ENCODE results near the gene DNAH3.

Gene DNAH3

DNA sequence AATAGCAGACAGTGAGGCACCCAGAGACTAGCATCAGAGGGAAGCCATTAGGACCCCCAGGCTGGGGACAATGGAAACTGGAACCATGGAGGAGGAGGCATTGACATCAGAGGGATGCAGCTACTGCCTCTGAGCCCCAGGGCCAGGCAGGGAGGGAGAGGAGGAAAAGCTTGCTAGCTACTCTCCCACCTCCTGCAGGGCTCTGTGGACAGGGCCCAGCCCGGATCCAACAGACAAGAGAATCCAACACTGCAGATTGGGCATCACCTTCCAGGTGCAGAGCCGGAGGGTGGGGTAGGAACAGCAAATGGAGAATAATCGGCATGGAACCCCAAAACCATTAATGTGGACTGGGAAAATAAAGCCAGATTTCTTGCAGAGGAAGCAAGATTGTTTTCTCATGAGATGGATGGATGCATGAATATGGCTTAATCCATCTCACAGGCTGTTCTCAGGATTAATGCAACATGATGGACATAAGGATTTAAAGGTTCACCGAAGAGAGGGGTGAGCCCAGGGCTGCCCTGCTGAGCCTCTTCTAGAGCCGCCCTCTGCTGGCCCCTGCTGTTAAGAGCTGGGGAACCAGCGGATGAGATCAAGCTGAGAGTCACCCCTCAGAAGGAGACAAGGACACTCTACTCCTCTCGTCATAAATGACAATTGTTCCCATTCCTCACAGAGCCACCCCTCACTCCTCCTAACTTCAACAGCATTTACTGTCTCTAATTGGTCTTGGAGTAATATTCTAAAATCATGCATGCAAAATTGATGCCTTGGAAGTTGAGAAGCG is 48.8 kb downstream of the DNAH3 start:
- TF ChIP-seq GATA2 (IDR thresholded peaks at IDR 0.05; ENCODE audit: low read depth, low read length) (no peak), GATA3 (IDR thresholded peaks at IDR 0.05; ENCODE audit: low read depth, low read length) (no peak)

DNA sequence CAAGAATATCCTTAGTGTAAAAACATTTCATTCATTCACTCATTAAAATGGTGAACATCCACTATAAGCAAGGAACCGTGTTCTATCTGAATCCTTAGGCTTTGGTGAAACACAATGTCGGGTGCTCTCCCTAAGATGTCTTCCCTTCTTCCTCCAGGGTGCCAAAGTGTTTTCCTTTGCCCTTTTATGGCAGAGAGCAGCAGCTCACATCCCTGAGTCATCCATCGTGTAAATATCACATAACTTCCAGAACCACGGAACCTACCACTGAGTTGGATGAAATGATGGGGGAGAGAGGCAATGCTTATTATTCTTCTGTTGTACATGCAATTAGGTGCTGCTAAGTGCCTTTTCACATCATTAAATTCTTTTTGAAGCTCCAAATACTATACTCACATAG is 50.2 kb downstream of the DNAH3 start:
- TF ChIP-seq GATA3 (IDR thresholded peaks at IDR 0.05; ENCODE audit: low read depth, low read length) (no peak), GATA2 (IDR thresholded peaks at IDR 0.05; ENCODE audit: low read depth, low read length) (no peak)

DNA sequence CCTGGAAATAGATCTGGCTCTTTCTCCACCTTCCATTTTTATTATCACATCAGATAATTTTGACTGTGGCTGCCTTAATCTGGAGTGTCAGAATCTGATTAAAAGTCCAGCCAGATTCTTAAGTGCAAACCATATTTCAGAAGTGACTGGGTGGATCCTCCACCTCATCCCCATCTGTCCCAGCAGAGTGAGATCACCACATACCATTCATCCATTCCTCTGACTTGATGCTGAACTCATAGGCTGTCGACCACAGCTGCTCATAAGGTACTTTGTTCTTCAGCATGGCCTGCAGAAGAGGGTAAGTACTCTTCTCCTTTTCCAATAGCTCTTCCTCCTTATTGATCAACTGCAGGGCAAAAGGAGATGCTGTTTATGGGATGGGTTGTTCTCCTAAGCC is 53.5 kb downstream of the DNAH3 start:
- no peak for TF ChIP-seq GATA2 (IDR thresholded peaks at IDR 0.05; ENCODE audit: low read depth, low read length)
- no peak for TF ChIP-seq GATA3 (IDR thresholded peaks at IDR 0.05; ENCODE audit: low read depth, low read length)

DNA sequence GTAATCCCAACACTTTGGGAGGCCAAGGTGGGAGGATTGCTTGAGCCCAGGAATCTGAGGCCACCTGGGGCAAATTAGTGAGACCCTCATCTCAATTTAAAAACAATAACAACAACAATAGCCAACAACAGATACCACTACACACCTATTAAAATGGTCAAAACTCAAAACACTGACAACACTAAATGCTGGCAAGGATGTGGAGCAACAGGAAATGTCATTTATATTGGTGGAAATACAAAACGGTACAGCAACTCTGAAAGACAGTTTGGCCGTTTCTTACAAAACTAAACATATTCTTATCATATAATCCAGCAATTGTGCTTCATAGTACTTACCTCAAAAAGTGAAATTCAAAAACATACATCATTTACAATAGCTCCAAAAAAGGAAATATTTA is 57.7 kb downstream of the DNAH3 start:
- TF ChIP-seq GATA2 (IDR thresholded peaks at IDR 0.05; ENCODE audit: low read depth, low read length) (no peak), GATA3 (IDR thresholded peaks at IDR 0.05; ENCODE audit: low read depth, low read length) (no peak)

DNA sequence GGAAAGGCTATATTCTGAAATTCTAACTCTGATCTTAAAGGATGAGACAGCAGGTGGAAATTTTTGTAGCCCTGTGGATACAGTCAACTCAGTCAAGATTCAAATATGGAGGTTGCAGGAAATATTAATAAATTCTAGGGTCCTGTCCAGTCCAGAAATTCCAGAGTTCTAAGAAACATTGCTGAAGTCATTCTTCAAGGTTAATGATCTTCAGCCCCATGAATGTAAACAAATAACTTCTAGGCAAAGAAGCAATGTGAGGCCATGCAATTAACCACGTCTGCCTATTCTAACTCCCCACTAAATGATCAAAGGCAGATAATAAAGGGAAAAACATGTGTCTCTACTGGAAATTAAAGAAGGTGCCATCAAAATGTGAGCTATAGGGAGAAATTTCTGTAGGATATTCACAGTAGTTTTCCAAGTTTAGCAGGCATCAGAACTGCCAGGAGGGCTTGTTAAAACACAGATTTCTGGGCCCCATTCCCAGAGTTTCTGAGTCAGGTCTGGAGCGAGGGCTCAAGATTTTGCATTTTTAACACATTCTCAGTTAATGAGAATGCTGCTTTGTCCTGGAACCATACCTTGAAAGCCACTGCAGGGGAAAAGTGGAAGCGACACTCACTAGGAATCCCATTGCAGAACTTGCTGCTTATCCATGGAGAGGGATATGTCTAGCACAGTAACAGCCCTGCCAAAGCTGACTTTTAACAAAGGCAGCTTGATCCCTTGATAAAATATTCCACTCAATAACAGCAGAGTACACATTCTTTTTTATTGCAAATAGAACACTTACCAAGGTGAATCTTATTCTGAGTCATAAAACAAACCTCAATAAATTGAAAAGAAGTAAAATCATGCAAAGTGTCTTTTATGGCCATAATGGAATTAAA is 61.8 kb downstream of the DNAH3 start:
- TF ChIP-seq GATA3 (IDR thresholded peaks at IDR 0.05; ENCODE audit: low read depth, low read length) (no peak), GATA2 (IDR thresholded peaks at IDR 0.05; ENCODE audit: low read depth, low read length) (no peak)

DNA sequence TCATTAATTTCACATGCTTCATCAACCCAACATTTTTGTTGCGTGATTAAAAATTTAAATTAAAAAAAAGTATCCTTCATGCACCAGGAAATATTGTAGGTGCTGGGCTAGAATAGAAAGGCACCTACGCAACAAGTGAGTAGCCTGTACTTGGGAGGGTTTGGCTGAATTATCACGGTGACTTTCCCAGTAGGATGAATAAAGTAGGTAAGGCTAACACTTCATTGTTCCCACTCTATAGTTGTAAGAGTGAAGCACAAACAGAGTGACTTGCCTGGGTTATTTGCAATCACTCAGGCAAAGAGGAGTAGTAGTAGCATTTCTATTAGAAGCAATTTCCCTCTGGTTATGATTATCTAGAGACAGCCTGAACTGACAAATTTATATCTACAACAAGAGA is 62.5 kb downstream of the DNAH3 start:
- TF ChIP-seq GATA3 (IDR thresholded peaks at IDR 0.05; ENCODE audit: low read depth, low read length), result no peak
- TF ChIP-seq GATA2 (IDR thresholded peaks at IDR 0.05; ENCODE audit: low read depth, low read length), result no peak

DNA sequence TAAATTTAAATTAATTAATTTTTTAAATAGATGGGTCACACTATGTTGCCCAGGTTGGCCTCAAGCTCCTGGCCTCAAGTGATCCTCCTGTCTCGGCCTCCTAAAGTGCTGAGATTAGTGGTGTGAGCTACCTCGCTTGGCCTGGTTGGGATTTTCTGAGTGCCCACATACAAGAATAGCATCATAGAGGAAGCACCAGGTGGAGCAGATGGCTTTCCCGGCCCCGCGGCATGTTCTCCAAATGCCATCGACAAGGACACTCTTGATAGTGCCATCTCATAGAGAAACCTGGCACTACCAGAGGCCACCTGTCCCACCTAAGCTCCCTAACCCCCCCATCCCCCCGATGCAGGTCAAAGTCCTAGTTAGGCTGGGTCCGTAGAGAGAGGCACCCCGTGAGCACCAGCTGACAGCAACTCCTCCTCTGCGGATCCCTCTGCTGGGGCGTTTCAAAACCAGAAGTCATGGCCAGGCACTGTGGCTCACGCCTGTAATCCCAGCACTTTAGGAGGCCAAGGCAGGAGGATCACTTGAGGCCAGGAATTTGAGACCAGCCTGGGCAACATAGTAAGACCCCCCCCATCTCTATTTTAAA is 65.9 kb downstream of the DNAH3 start:
- TF ChIP-seq GATA2 (IDR thresholded peaks at IDR 0.05; ENCODE audit: low read depth, low read length) (no peak), GATA3 (IDR thresholded peaks at IDR 0.05; ENCODE audit: low read depth, low read length) (no peak)

DNA sequence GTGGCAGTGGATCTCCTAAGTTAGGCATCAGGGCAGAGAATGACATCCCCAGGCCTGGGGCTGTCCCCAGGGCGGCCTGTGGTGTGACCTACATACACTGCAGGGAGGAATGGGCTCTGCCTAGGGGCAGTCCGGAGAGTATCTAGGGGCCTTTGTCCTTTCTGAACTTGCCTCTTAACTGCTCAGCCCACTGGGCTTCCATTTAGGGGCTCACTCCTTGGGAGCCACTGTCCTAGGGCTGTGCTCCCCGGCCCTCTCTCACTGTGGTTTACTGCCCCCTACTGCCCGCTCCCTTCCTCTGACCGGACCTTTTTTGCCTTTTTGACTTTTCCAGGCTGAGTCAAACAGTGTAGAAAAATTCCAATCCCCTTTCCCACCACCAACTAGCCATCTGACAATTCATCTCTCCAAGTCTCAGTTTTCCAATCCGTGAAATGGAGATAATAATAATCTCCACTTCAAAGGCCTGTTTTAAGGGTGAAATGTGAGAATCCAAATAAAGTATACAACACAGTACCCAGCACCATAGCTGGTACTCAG is 66.8 kb downstream of the DNAH3 start:
- no peak for TF ChIP-seq GATA2 (IDR thresholded peaks at IDR 0.05; ENCODE audit: low read depth, low read length)
- TF ChIP-seq GATA3 (IDR thresholded peaks at IDR 0.05; ENCODE audit: low read depth, low read length), result no peak

DNA sequence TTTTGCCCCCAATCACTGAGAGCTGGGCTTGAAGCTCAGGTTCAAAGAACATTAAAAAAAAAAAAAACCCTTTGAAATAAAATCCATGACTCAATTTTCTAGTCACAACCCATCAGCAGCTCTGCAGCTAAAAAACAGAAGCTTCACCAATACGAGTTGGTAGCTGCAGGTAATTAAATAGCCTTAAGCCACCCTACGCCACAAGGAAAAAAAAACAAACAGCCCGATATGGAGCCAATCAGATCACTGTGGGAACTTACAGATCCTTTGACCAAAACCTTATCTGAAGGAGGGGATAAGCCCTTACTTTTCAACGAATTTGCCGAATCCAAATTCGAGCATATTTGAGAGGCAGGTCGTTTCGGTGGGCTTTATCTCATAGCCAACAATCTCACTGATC is 69.3 kb downstream of the DNAH3 start:
- TF ChIP-seq GATA3 (IDR thresholded peaks at IDR 0.05; ENCODE audit: low read depth, low read length), result no peak
- TF ChIP-seq GATA2 (IDR thresholded peaks at IDR 0.05; ENCODE audit: low read depth, low read length), result no peak

DNA sequence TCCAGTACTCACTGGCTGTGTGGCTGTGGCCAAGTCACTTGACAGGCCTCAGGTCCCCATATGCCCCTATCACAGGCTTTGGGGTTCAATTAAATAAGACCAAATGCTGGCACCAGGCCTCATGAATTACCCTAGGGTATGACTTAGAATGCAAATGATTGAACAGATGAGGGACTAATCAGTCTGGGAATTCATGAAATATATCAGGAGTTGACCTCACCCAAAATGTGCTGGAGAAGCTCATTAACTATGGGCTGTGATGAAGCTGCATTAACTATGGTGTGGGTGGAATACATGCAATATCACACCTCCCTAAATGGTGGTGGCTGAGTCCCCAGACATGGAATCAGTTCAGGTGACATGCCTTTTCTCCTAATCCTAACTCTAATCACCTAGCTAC is 72.1 kb downstream of the DNAH3 start:
- TF ChIP-seq GATA2 (IDR thresholded peaks at IDR 0.05; ENCODE audit: low read depth, low read length) (no peak), GATA3 (IDR thresholded peaks at IDR 0.05; ENCODE audit: low read depth, low read length) (no peak)

DNA sequence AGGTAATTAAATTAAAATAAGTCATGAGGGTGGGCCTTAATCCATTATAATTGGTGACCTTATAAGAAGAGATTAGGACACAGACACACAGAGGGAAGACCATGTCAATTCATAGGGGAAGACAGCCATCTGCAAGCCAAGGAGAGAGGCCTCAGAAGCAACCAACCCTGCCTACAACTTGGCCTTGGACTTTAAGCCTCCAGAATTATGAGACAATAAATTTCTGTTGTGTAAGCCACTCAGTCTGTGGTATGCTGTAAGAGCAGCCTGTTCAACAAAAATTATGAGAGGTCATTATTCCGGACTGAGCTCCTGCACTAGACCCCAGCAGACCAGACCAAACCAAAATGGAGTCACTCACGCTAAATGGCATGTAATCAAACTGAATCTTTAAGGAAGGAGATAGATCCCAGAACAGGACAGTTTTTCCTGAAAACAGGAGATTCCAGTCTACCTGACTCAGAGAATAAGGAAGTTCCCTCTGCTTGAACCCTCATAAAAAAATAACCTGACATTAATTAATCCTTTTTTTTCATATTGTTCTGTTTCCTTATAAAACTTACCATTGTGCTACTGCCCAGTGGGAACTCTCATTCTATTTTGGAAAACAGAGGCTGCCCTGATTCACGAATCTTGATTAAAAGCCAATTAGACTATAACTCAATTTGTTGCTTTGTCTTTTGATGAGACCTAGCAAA is 74.3 kb downstream of the DNAH3 start:
- no peak for TF ChIP-seq GATA3 (IDR thresholded peaks at IDR 0.05; ENCODE audit: low read depth, low read length)
- no peak for TF ChIP-seq GATA2 (IDR thresholded peaks at IDR 0.05; ENCODE audit: low read depth, low read length)

DNA sequence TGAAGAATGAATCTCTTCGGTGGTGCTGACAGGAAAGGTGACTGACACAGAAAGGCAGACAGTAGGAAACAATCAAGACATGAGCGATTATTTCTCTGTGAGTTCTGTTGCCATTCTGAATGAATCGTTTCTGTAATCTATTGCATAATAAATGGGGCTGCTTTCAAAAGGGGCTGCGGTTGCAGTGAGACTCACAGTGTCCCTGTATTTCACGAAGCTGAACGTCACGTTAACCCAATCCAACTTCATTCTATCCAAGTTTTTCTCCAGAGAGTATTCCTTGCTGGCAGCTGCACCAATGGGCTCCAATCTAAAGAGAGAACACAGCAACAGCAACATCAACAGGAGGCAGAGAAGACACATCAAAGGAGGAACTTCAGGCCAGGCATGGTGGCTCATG is 75.4 kb downstream of the DNAH3 start:
- TF ChIP-seq GATA2 (IDR thresholded peaks at IDR 0.05; ENCODE audit: low read depth, low read length) (no peak), GATA3 (IDR thresholded peaks at IDR 0.05; ENCODE audit: low read depth, low read length) (no peak)

DNA sequence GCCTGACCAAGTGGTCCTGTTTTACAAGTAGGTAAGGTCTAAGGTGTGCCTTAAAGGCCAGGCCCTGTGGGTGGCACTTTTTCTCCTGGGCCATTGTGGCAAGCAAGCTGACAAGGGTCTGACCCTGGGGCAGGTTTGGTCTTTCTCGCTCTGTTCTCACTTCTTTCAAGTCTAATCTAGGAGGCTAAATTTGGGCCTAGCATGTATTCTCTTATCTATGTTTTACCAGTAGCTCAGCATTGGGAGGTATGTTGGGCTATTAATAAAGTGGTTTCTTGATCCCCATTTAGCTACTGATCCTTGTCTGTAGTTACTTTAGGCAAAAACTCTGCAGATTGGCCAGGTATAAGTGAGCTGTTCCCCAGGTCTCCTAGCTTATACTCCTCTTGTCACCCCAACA is 77.7 kb downstream of the DNAH3 start:
- no peak for TF ChIP-seq GATA3 (IDR thresholded peaks at IDR 0.05; ENCODE audit: low read depth, low read length)
- TF ChIP-seq GATA2 (IDR thresholded peaks at IDR 0.05; ENCODE audit: low read depth, low read length), result no peak

DNA sequence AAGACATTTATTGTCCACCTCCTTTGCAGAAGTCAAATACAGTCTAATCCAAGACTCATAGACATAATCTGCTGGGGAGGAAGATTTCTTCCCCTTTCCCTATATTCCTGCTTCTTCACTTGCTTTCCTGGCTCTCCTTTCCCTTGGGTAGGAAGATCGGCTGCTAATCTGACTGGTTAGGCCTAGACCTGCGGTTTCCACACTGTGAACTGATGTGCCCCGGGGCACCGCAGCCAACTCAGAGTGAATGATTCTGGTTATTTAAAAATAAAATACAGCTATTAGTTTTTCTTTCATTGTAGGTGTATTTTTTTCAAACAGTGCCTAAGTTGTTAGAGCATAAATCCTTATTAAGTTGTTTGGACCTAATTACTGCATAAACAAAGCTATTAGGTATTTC is 78.9 kb downstream of the DNAH3 start:
- no peak for TF ChIP-seq GATA2 (IDR thresholded peaks at IDR 0.05; ENCODE audit: low read depth, low read length)
- no peak for TF ChIP-seq GATA3 (IDR thresholded peaks at IDR 0.05; ENCODE audit: low read depth, low read length)

Data from SH-SY5Y (cell line).